ENCODE data around the gene PANX1.

The PANX1 gene

DNA sequence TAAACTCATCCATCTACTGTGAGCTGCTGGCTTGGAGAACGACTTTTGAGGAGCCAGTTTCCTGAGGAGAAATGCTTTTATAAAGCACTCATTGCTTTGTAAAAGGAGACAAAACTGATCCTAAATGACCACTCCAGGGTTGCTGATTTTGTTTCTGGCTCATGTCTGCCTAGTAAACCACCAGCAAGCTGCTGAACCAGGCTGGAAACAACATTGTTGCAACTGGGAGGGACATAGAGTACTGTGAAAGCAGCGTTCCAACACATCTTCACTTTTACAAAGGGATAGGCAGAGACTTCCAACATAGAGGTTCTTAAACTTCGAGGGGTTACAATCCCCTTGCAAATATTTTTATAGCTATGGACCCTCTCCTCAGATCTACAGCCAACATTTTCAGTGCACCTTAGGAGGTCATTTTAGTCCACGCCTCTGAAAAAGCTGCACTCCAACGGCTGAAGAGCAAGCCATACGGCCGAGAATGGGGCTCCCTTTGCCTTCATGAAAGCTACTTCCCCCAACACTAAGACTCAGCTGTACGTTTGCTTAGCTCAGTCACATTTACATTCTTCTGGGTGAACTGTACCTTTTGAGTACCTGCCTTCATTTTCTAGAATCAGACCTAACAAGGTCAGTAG lies 54.7 kb downstream of the PANX1 start:
- H3K4me3 ChIP-seq (replicated peaks; ENCODE audit: low read depth, low read length) = no peak overlapping the region
- TF ChIP-seq, protein P1, sequence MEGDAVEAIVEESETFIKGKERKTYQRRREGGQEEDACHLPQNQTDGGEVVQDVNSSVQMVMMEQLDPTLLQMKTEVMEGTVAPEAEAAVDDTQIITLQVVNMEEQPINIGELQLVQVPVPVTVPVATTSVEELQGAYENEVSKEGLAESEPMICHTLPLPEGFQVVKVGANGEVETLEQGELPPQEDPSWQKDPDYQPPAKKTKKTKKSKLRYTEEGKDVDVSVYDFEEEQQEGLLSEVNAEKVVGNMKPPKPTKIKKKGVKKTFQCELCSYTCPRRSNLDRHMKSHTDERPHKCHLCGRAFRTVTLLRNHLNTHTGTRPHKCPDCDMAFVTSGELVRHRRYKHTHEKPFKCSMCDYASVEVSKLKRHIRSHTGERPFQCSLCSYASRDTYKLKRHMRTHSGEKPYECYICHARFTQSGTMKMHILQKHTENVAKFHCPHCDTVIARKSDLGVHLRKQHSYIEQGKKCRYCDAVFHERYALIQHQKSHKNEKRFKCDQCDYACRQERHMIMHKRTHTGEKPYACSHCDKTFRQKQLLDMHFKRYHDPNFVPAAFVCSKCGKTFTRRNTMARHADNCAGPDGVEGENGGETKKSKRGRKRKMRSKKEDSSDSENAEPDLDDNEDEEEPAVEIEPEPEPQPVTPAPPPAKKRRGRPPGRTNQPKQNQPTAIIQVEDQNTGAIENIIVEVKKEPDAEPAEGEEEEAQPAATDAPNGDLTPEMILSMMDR (IDR thresholded peaks at IDR 0.05; ENCODE audit: low read depth, low read length, missing control alignments) = no peak
- DNase-seq (ENCODE audit: extremely low read depth, low read depth) = no peak

DNA sequence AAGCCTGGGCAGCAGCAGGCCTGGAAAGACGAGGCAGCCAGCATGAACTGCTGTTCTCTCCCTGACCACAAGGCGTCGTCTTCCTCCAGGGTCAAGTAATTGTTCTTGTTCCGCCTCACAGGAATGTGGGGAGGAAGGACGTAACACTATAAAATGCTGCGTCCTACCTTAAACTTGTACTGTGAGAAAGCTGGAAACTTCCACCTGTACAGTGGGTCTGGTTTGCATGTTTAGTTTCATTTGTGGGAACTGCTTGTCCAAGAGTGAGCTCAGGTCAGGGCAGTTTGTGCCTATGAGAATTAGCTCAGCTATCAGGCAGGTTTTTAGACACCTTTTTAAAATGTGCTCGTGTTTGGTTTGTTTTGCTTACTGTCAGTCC lies 55.2 kb downstream of the PANX1 start:
- TF ChIP-seq, protein P1 (IDR thresholded peaks at IDR 0.05; ENCODE audit: low read depth, low read length, missing control alignments) = peak; percentile 84
- no peak for DNase-seq (ENCODE audit: extremely low read depth, low read depth)
- H3K4me3 ChIP-seq (replicated peaks; ENCODE audit: low read depth, low read length) = no peak overlapping the region

DNA sequence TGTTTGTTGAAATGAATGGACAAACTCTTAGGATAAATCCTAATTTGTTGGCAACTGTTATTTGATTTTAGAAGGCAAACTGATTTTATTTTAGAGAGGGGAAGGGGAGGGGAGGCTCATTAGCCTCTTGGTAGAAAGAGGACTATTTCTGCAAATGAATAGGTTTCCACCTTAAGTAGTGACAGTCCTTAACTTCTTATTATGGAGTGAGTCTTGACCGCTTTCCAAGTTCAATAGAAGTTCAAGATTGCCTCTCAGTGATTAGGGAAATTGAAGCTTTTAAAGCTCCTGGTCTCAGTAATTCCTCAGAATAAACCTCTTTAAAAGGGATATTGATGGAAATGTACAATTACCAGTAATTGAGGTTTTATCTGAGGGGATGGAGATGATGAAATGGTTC lies 55.7 kb downstream of the PANX1 start:
- TF ChIP-seq, protein P1 (IDR thresholded peaks at IDR 0.05; ENCODE audit: low read depth, low read length, missing control alignments) = no peak
- H3K4me3 ChIP-seq (replicated peaks; ENCODE audit: low read depth, low read length) = no peak overlapping the region
- no peak for DNase-seq (ENCODE audit: extremely low read depth, low read depth)

DNA sequence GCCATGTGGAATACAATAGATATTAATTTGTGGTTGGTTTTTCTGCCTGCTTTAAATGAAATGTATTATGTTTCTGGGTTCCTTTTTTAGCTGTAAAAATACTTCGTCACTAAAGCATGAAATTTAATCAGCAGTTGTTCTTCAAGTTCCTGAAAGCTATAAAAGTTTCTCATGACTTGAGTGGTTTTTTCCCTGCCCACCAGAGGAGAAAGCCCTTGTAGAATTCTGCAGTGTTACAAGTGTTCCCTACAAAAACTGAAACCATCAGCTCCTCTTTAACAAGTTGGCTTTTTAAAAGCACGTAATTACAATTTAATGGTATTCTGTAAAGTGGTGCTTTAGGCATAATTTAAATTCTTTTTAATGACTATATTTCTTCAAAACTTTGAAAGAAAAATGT lies 56.2 kb downstream of the PANX1 start:
- H3K4me3 ChIP-seq (replicated peaks; ENCODE audit: low read depth, low read length) = no peak overlapping the region
- no peak for DNase-seq (ENCODE audit: extremely low read depth, low read depth)
- TF ChIP-seq, protein P1 (IDR thresholded peaks at IDR 0.05; ENCODE audit: low read depth, low read length, missing control alignments) = no peak

DNA sequence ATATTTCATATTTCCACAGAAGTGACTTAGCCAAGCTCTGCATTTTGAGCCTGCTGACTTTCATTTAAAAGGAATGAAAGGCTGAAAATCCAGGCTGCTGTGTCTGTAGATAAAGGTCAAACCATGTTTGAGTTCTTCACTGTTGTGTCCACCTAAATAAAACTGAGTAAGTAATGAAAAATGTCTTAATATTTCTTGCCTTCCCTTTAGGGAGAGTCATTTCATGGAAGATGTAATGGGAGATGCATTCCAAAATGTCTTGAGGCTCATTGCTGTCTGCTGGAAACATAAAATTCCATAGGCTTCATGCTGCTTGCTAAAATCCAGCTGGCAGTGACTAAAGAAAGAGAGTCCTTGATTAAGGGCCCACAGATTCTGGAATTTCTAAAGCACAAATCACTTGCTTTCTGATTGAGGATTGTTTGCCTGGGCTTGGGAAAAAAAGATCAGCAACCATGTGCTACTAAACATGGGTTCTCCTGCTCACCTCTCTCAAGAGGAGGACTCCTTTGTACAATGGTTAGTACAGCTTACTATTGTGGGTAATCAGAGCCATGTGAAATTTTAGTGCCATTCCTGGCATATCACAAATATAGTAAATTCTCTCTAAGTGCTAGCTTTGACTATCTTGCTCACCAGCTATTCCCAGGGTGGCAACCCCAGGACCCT lies 56.9 kb downstream of the PANX1 start:
- no peak for DNase-seq (ENCODE audit: extremely low read depth, low read depth)
- no peak overlapping the region for H3K4me3 ChIP-seq (replicated peaks; ENCODE audit: low read depth, low read length)
- TF ChIP-seq, protein P1 (IDR thresholded peaks at IDR 0.05; ENCODE audit: low read depth, low read length, missing control alignments) = no peak

DNA sequence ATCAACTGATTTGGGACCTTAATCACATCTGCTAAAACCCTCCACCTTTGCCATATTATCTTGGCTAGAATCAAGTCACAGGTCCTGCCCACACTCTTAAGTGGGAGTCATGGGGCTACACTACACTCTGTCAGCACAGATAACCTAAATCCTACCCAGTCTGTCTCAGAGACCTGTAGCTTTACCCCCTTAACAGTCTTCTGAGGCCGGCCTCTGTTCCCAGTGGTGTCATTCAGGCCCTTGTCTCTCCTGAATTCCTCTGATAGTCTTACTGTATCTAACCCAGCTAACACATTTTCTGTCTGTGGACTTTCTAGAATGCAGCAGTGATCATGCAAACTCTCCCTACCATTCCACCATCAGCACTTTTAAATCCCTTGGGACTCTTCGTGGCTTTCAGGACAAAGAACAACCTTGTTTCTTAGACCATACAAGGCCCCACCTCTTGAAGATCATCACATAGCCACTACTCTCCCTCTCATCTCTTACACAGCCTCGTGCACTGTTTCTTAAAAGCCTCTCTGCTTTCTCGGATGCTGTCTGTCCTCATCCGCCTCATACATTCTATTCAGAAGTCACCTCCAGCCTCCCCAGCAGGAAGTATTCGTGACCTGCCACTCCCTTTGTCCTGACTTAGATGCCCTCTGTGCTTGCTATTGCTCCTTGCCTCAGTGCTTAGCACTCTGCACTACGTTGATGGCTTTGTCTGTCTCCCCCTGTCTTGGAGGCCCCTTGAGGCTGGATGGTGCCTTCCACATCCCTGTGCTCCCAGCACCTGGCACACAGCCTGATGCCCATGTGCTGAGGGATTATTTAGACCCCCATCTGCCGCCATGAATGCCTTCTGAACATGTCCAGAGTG lies 57.9 kb downstream of the PANX1 start:
- DNase-seq (ENCODE audit: extremely low read depth, low read depth) = no peak
- TF ChIP-seq, protein P1 (IDR thresholded peaks at IDR 0.05; ENCODE audit: low read depth, low read length, missing control alignments) = no peak
- no peak overlapping the region for H3K4me3 ChIP-seq (replicated peaks; ENCODE audit: low read depth, low read length)
